ENCODE measurements around the gene SKIC2. TPM values are rescaled to one million over a fixed set of nuclear protein-coding genes. Genes with fewer than 3 reads are reported as not detected.

Gene SKIC2
- total and polyA plus RNA-seq, 2 of the 4 experiments (the other 2 are of a cell fraction): 30.6 to 46.0 TPM

DNA sequence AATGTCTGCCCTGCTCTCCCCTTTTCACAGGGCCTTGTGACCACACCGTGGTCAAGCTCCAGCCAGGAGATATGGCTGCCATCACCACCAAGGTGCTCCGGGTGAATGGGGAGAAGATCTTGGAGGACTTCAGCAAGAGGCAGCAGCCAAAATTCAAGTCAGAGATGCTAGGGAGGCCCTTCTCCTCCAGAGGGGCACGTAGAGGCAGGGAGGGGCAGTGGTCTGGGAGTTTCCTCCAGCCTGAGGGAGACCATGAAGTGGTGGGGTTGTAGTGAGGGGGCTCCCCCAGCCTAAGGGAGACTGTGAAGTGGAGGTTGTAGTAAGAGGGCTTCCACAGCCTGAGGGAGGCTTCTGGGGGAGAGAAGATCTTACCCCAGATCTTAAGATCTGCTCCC lies 8.9 kb downstream of the SKIC2 start:
- Histone ChIP-seq H2BK20ac (ENCODE audit: low read depth, low read length) (no peak overlapping the region), H4K91ac (ENCODE audit: insufficient read depth, low read depth, low read length) (no peak overlapping the region), H3K27ac (ENCODE audit: insufficient read depth, low read length) (no peak overlapping the region), H3K4ac (ENCODE audit: low read depth, low read length) (no peak overlapping the region), H3K18ac (ENCODE audit: low read depth, low read length) (no peak overlapping the region), H2AFZ (replicated peaks; ENCODE audit: low read length, poor library complexity) (no peak overlapping the region), H2AK9ac (replicated peaks; ENCODE audit: low read depth, low read length, poor library complexity) (no peak overlapping the region), H3K27me3 (ENCODE audit: control insufficient read depth, insufficient read depth, low read length) (no peaks in the 10 kb centered on the region), H3K4me1 (ENCODE audit: control insufficient read depth, insufficient read depth, low read length) (peaks cover 9% of the 10 kb centered on the region), H3K9ac (ENCODE audit: low read depth, low read length) (no peak overlapping the region), H2BK5ac (ENCODE audit: low read depth, low read length, poor library complexity, severe bottlenecking) (no peak overlapping the region), H3K56ac (ENCODE audit: extremely low read depth, insufficient read depth, low read length) (no peak overlapping the region), H3K23ac (ENCODE audit: low read depth, low read length) (no peak overlapping the region), H2BK120ac (ENCODE audit: low read depth, low read length) (no peak overlapping the region), H2AK5ac (ENCODE audit: low read depth, low read length) (no peak overlapping the region), H2BK15ac (ENCODE audit: low read depth, low read length) (no peak overlapping the region), H3K79me1 (ENCODE audit: low read depth in 1 of 2, low read length in 2 of 2) (peaks cover 10 to 35% of the 10 kb centered on the region in 2 experiments), H3K36me3 (ENCODE audit: control insufficient read depth, insufficient read depth, low read length) (peaks cover 61% of the 10 kb centered on the region), H4K5ac (ENCODE audit: low read depth, low read length) (no peak overlapping the region), H3K14ac (replicated peaks; ENCODE audit: low read depth, low read length) (no peak overlapping the region), H3K4me2 (ENCODE audit: low read depth, low read length) (no peak overlapping the region), H4K20me1 (ENCODE audit: insufficient read depth, low read length) (no peaks in the 10 kb centered on the region), H3K9me3 (ENCODE audit: control insufficient read depth, insufficient read depth, low read length) (no peaks in the 10 kb centered on the region), H3K4me3 (ENCODE audit: insufficient read depth, low read depth, low read length) (no peak overlapping the region), H3K9me1 (ENCODE audit: insufficient read depth, low read length) (peaks cover 5% of the 10 kb centered on the region; the same call in 1 of the 2 replicates), H4K8ac (ENCODE audit: low read depth in 2 of 2, low read length in 2 of 2) (no peak overlapping the region)
- CTCF ChIA-PET: no interaction called here
- no TSS peak for BruUV-seq (replicated peaks)
- intact Hi-C loops (cut with micrococcal nuclease): no loop called here
- dilution Hi-C loops (cut with HindIII; ENCODE audit: low sequenced_read_pairs, unreplicated experiment): no loop called here
- WGBS, 2 experiments (ENCODE audit: extremely low coverage in 2 of 2, insufficient read length in 1 of 2): 100% methylated on average over 1 of the region's 3 CpGs; no CpG with 5 or more reads in 1 of the 2 experiments
- POLR2A ChIA-PET (ENCODE audit: unreplicated experiment): no interaction called here
- ATAC-seq (ENCODE audit: low read depth) (no peak), DNase-seq (no peak)
- TF ChIP-seq CHD1 (IDR thresholded peaks at IDR 0.05; ENCODE audit: low read depth, low read length) (no peak), NFE2L2 (IDR thresholded peaks at IDR 0.05; ENCODE audit: low read depth, low read length) (no peak), RFX5 (IDR thresholded peaks at IDR 0.05; ENCODE audit: low read depth, low read length) (no peak), POLR2A (IDR thresholded peaks at IDR 0.05; ENCODE audit: low read depth, low read length) (no peak), CEBPB (IDR thresholded peaks at IDR 0.05; ENCODE audit: low read depth, low read length) (no peak), MAFK (IDR thresholded peaks at IDR 0.05; ENCODE audit: low read depth, low read length) (no peak), RCOR1 (IDR thresholded peaks at IDR 0.05; ENCODE audit: insufficient replicate concordance, low read length) (no peak), RAD21 (IDR thresholded peaks at IDR 0.05; ENCODE audit: low read length) (no peak), BHLHE40 (IDR thresholded peaks at IDR 0.05; ENCODE audit: low read depth, low read length) (no peak), MXI1 (IDR thresholded peaks at IDR 0.05; ENCODE audit: borderline replicate concordance, low read depth, low read length) (no peak)
- TF ChIP-seq, protein P1, sequence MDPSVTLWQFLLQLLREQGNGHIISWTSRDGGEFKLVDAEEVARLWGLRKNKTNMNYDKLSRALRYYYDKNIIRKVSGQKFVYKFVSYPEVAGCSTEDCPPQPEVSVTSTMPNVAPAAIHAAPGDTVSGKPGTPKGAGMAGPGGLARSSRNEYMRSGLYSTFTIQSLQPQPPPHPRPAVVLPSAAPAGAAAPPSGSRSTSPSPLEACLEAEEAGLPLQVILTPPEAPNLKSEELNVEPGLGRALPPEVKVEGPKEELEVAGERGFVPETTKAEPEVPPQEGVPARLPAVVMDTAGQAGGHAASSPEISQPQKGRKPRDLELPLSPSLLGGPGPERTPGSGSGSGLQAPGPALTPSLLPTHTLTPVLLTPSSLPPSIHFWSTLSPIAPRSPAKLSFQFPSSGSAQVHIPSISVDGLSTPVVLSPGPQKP (IDR thresholded peaks at IDR 0.05; ENCODE audit: borderline replicate concordance, low read depth, low read length): no peak
- TF ChIP-seq, protein P2, sequence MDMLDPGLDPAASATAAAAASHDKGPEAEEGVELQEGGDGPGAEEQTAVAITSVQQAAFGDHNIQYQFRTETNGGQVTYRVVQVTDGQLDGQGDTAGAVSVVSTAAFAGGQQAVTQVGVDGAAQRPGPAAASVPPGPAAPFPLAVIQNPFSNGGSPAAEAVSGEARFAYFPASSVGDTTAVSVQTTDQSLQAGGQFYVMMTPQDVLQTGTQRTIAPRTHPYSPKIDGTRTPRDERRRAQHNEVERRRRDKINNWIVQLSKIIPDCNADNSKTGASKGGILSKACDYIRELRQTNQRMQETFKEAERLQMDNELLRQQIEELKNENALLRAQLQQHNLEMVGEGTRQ (IDR thresholded peaks at IDR 0.05; ENCODE audit: low read depth, low read length): no peak
- TF ChIP-seq, protein P3, sequence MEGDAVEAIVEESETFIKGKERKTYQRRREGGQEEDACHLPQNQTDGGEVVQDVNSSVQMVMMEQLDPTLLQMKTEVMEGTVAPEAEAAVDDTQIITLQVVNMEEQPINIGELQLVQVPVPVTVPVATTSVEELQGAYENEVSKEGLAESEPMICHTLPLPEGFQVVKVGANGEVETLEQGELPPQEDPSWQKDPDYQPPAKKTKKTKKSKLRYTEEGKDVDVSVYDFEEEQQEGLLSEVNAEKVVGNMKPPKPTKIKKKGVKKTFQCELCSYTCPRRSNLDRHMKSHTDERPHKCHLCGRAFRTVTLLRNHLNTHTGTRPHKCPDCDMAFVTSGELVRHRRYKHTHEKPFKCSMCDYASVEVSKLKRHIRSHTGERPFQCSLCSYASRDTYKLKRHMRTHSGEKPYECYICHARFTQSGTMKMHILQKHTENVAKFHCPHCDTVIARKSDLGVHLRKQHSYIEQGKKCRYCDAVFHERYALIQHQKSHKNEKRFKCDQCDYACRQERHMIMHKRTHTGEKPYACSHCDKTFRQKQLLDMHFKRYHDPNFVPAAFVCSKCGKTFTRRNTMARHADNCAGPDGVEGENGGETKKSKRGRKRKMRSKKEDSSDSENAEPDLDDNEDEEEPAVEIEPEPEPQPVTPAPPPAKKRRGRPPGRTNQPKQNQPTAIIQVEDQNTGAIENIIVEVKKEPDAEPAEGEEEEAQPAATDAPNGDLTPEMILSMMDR (conservative IDR thresholded peaks at IDR 0.05; ENCODE audit: low read depth, low read length): no peak
- in situ Hi-C loops (cut with MboI; ENCODE audit: low sequenced_read_pairs): no loop called here
